ENCODE results near the gene NOC4L.

GRCh38 chr12:132129007-132129406 lies 15.2 kb upstream of the NOC4L start:
- TF ChIP-seq POLR2A (IDR thresholded peaks at IDR 0.05; ENCODE audit: low read length) (no peak), GATA1 (IDR thresholded peaks at IDR 0.05; ENCODE audit: low read depth, low read length) (no peak)
